Keratinocyte (primary cell): ENCODE data around the gene MGAT5. TPM values are rescaled to one million over a fixed set of nuclear protein-coding genes. Genes with fewer than 3 reads are reported as not detected.

Source experiments
- DNase-seq: peaks from one replicate; pipeline ENCODE4 v3.0.0-alpha.2; 2011; ENCODE audit warnings: low read depth, missing footprints, low spot score
- FAIRE-seq: peaks from 2 replicates; lab custom pipeline; 2011; peaks lifted over from hg19 to GRCh38; lab: Jason Lieb, UNC
- H2AFZ ChIP-seq: 2 replicates; pipeline ENCODE4 v1.6.0; 2012; ENCODE audit warnings: low read length, control low read depth, inconsistent platforms; ENCODE audit not compliant: control insufficient read depth
- H3K27ac ChIP-seq: 2 replicates; pipeline ENCODE4 v1.5.1; 2011; ENCODE audit warnings: low read length; ENCODE audit not compliant: control insufficient read depth, insufficient read depth
- H3K27me3 ChIP-seq: 3 replicates; pipeline ENCODE4 v1.6.0; 2011; ENCODE audit warnings: low read length; ENCODE audit not compliant: control insufficient read depth, insufficient read depth; ENCODE audit errors: extremely low read depth
- H3K36me3 ChIP-seq, 2 experiments: 2 replicates in 1 of 2; 3 replicates in 1 of 2; pipeline ENCODE4 v1.5.1; 2011; ENCODE audit warnings: low read length in 2 of 2, mild to moderate bottlenecking in 1 of 2; ENCODE audit not compliant: control insufficient read depth in 2 of 2, insufficient read depth in 2 of 2; ENCODE audit errors: extremely low read depth in 1 of 2
- H3K4me1 ChIP-seq: 3 replicates; pipeline ENCODE4 v1.5.1; 2011; ENCODE audit warnings: low read length; ENCODE audit not compliant: control insufficient read depth, insufficient read depth; ENCODE audit errors: extremely low read depth
- H3K4me2 ChIP-seq: 3 replicates; pipeline ENCODE4 v1.6.0; 2011; ENCODE audit warnings: low read depth, low read length; ENCODE audit not compliant: control insufficient read depth, insufficient read depth; ENCODE audit errors: extremely low read depth
- H3K4me3 ChIP-seq, 3 experiments: fragments of 200-600 bp in 1 of 3; sonication (generic) in 1 of 3; 2 replicates in 2 of 3; 3 replicates in 1 of 3; pipeline ENCODE4 v1.5.1; 2011 to 2016; ENCODE audit warnings: low read length in 3 of 3, mild to moderate bottlenecking in 3 of 3, control low read depth in 2 of 3, inconsistent platforms in 1 of 3, low read depth in 1 of 3, mixed read lengths in 1 of 3, mixed run types in 1 of 3, moderate library complexity in 1 of 3; ENCODE audit not compliant: control insufficient read depth in 2 of 3, insufficient read depth in 2 of 3; ENCODE audit errors: extremely low read depth in 1 of 3
- H3K79me2 ChIP-seq: 2 replicates; pipeline ENCODE4 v1.6.0; 2012; ENCODE audit warnings: low read length; ENCODE audit not compliant: control insufficient read depth, insufficient read depth
- H3K9ac ChIP-seq: 3 replicates; pipeline ENCODE4 v1.6.0; 2011; ENCODE audit warnings: low read length; ENCODE audit not compliant: control insufficient read depth, insufficient read depth; ENCODE audit errors: extremely low read depth
- H3K9me1 ChIP-seq: 3 replicates; pipeline ENCODE4 v1.6.0; 2011; ENCODE audit warnings: low read length; ENCODE audit not compliant: control insufficient read depth, insufficient read depth; ENCODE audit errors: extremely low read depth
- H3K9me3 ChIP-seq: 2 replicates; pipeline ENCODE4 v1.5.1; 2012; ENCODE audit warnings: low read depth, low read length; ENCODE audit not compliant: control insufficient read depth
- H4K20me1 ChIP-seq: 3 replicates; pipeline ENCODE4 v1.6.0; 2011; ENCODE audit warnings: low read length; ENCODE audit not compliant: control insufficient read depth, insufficient read depth; ENCODE audit errors: extremely low read depth
- EZH2 ChIP-seq: IDR thresholded peaks from one replicate; pipeline ENCODE4 v1.6.1; 2012; ENCODE audit warnings: inconsistent platforms, mild to moderate bottlenecking, low read length, moderate library complexity
- dilution Hi-C: fragments of 300-500 bp; cut with MboI; formaldehyde crosslinking; loops from one replicate; pipeline ENCODE4 v1.7.0; 2020; ENCODE audit warnings: low sequenced_read_pairs; ENCODE audit not compliant: extremely low pct_ligation_motif_present
- polyA plus RNA-seq, 5 experiments: library from polyadenylated mRNA; depleted of rRNA in 3 of 5; stranded (reverse) in 3 of 5; stranded (forward) in 1 of 5; unstranded in 1 of 5; fragments of >200 nt; gene quantifications; 1 replicate in 1 of 5; 2 replicates in 3 of 5; 3 replicates in 1 of 5; pipeline versions ENCODE4 v1.2.1 to v1.2.3, GENCODE V29; 2011 to 2012; ENCODE audit warnings: missing spikeins in 2 of 5, low read depth in 1 of 5, low replicate concordance in 1 of 5
- TF ChIP-seq, protein P1 (sequence below), 3 experiments: IDR thresholded peaks in 1 of 3; conservative IDR thresholded peaks in 1 of 3; optimal IDR thresholded peaks in 1 of 3; 2 replicates in 2 of 3; 3 replicates in 1 of 3; pipeline versions ENCODE3 to v1.5.1; 2011; ENCODE audit warnings: low read length in 3 of 3, mild to moderate bottlenecking in 3 of 3, moderate library complexity in 2 of 3, control low read depth in 1 of 3, inconsistent platforms in 1 of 3; ENCODE audit not compliant: insufficient read depth in 2 of 3; ENCODE audit errors: extremely low read depth in 1 of 3

The MGAT5 gene
- polyA plus RNA-seq, 1 donor (not counting 4 experiments of a cell fraction or from before 2014, with no cell fraction given): 23.0 TPM

DNA sequence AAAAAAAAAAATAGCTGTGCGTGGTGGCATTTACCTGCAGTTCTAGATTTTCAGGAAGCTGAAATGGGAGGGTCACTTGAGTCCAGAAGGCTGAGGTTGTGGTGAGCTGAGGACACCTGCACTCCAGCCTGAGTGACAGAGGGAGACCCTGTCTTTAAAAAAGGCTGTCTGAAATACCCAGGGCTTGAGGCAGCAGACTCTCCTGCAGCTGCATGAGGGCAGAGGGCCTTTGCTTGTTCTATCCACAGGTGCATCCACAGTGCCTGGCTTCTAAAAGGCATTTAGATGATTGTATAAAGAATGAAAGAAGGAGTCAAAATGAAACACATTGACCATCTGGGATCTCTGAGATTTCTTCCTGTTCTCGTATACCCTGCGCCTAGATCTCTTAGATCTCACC is 152.9 kb downstream of the MGAT5 start:
- no peaks in the 10 kb centered on the region for H3K27me3 ChIP-seq
- H2AFZ ChIP-seq: no peak overlapping the region
- H4K20me1 ChIP-seq: no peaks in the 10 kb centered on the region
- no peaks in the 10 kb centered on the region for H3K9me1 ChIP-seq
- dilution Hi-C loops: no loop called here
- DNase-seq (no peak), FAIRE-seq (no peak)
- no peak overlapping the region for H3K4me3 ChIP-seq
- peak overlapping the region; percentile 28 for H3K9ac ChIP-seq
- peaks cover 37% of the 10 kb centered on the region for H3K4me1 ChIP-seq
- no peaks in the 10 kb centered on the region for H3K9me3 ChIP-seq
- peak overlapping the region; percentile 75 for H3K4me2 ChIP-seq
- no peak for TF ChIP-seq EZH2
- TF ChIP-seq, protein P1, sequence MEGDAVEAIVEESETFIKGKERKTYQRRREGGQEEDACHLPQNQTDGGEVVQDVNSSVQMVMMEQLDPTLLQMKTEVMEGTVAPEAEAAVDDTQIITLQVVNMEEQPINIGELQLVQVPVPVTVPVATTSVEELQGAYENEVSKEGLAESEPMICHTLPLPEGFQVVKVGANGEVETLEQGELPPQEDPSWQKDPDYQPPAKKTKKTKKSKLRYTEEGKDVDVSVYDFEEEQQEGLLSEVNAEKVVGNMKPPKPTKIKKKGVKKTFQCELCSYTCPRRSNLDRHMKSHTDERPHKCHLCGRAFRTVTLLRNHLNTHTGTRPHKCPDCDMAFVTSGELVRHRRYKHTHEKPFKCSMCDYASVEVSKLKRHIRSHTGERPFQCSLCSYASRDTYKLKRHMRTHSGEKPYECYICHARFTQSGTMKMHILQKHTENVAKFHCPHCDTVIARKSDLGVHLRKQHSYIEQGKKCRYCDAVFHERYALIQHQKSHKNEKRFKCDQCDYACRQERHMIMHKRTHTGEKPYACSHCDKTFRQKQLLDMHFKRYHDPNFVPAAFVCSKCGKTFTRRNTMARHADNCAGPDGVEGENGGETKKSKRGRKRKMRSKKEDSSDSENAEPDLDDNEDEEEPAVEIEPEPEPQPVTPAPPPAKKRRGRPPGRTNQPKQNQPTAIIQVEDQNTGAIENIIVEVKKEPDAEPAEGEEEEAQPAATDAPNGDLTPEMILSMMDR (optimal IDR thresholded peaks at IDR 0.05 in 1 of 3, IDR thresholded peaks at IDR 0.05 in 1 of 3, conservative IDR thresholded peaks at IDR 0.05 in 1 of 3; ENCODE audit: extremely low read depth in 1 of 3, insufficient read depth in 2 of 3, low read length in 3 of 3): no peak
- H3K79me2 ChIP-seq: no peaks in the 10 kb centered on the region
- peaks cover 2% of the 10 kb centered on the region in 2 experiments for H3K36me3 ChIP-seq
- peak overlapping the region; percentile 95 for H3K27ac ChIP-seq

DNA sequence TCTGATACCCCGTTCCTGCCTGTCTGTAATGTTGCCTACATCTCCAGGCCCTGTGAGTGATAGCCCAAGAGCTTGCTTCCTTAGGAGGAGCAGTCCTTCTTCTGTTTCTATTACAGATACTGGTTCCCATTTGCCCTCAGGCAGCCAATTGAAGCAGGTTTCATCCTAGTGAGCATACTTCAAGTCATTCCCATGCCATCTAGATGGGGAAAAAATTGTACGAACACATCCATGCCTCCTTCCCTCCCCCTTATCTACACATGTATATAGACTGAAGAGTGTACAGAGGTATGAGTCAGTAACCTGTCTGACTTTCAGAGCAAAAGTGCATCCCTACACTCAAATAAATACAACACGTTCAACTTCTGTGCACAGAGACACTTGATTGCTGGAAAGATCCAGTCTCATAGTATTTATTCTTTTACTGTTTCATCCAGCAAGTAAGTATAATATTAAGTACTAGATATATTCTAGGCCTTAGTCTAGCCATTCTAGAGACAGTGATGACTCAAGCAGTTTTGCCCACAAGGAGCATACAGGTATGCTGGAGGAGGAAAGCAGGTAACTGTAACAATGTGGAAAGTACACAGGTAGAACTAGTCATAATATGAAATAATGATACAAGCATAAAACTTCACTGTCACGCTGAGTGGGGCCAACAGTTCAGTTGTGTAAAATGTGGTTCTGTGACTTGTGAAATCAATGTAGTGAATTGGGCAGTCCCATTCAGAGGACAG is 153.4 kb downstream of the MGAT5 start:
- H3K27me3 ChIP-seq: no peaks in the 10 kb centered on the region
- H3K27ac ChIP-seq: peak overlapping the region; percentile 95
- peak overlapping the region; percentile 75 for H3K4me2 ChIP-seq
- no peak for DNase-seq
- H3K9me3 ChIP-seq: no peaks in the 10 kb centered on the region
- dilution Hi-C loops: no loop called here
- peak; percentile 34 for FAIRE-seq
- peaks cover 2% of the 10 kb centered on the region in 2 experiments for H3K36me3 ChIP-seq
- H2AFZ ChIP-seq: no peak overlapping the region
- H3K79me2 ChIP-seq: no peaks in the 10 kb centered on the region
- H3K9ac ChIP-seq: peak overlapping the region; percentile 28
- no peaks in the 10 kb centered on the region for H4K20me1 ChIP-seq
- no peaks in the 10 kb centered on the region for H3K9me1 ChIP-seq
- H3K4me1 ChIP-seq: peaks cover 42% of the 10 kb centered on the region
- H3K4me3 ChIP-seq: no peak overlapping the region
- TF ChIP-seq, protein P1 (optimal IDR thresholded peaks at IDR 0.05 in 1 of 3, IDR thresholded peaks at IDR 0.05 in 1 of 3, conservative IDR thresholded peaks at IDR 0.05 in 1 of 3; ENCODE audit: extremely low read depth in 1 of 3, insufficient read depth in 2 of 3, low read length in 3 of 3): no peak
- no peak for TF ChIP-seq EZH2
